ENCODE measurements around the gene ARMH1.
"Not testable (repeated sequence)": the region's sequence is repeated elsewhere in the genome, so short reads cannot be mapped to it uniquely, and the experiment has no call there.

ARMH1 gene

GRCh38 chr1:44747878-44748277, 73.4 kb downstream of the ARMH1 start:
- DNase-seq: no peak
- no peak for TF ChIP-seq POLR2A (IDR thresholded peaks at IDR 0.05; ENCODE audit: low read length)
- no peak for TF ChIP-seq GATA1 (IDR thresholded peaks at IDR 0.05; ENCODE audit: low read depth, low read length)

GRCh38 chr1:44757420-44757819, 82.9 kb downstream of the ARMH1 start:
- no peak for TF ChIP-seq POLR2A (IDR thresholded peaks at IDR 0.05; ENCODE audit: low read length)
- no peak for DNase-seq

GRCh38 chr1:44759077-44759476, 84.6 kb downstream of the ARMH1 start:
- TF ChIP-seq GATA1 (IDR thresholded peaks at IDR 0.05; ENCODE audit: low read depth, low read length) (no peak), POLR2A (IDR thresholded peaks at IDR 0.05; ENCODE audit: low read length) (no peak)
- no peak for DNase-seq

- no peak for DNase-seq
- TF ChIP-seq GATA1 (IDR thresholded peaks at IDR 0.05; ENCODE audit: low read depth, low read length) (no peak), POLR2A (IDR thresholded peaks at IDR 0.05; ENCODE audit: low read length) (no peak)
Observed at GRCh38 chr1:44760876-44761275, 86.4 kb downstream of the ARMH1 start.

- not testable (repeated sequence) for DNase-seq
Observed at GRCh38 chr1:44766421-44766820, 91.9 kb downstream of the ARMH1 start.

All from erythroblast (primary cell).